ENCODE measurements around the gene AGPAT2. TPM values are rescaled to one million over a fixed set of nuclear protein-coding genes. Genes with fewer than 3 reads are reported as not detected.

The AGPAT2 gene
- total RNA-seq, 1 donor from 2014 or later, result 32.8 TPM

- Mint-ChIP-seq H3K27me3 (ENCODE audit: low read depth) (no peaks in the 10 kb centered on the region), H3K27ac (no peak overlapping the region), H3K4me3 (no peak overlapping the region), H3K9me3 (no peaks in the 10 kb centered on the region), H3K4me1 (peaks cover 29% of the 10 kb centered on the region), H3K36me3 (peaks cover 15% of the 10 kb centered on the region)
- no peak for TF ChIP-seq CTCF (IDR thresholded peaks at IDR 0.05; ENCODE audit: unreplicated experiment)
- DNase-seq (ENCODE audit: low spot score in 2 of 2, unreplicated experiment in 2 of 2), result no peak
Observed at GRCh38 chr9:136722969-136723356, 35.7 kb upstream of the AGPAT2 start.

GRCh38 chr9:136722093-136722968 lies 35.1 kb upstream of the AGPAT2 start:
- no peak for DNase-seq (ENCODE audit: low spot score in 2 of 2, unreplicated experiment in 2 of 2)

GRCh38 chr9:136721339-136722092 lies 34.3 kb upstream of the AGPAT2 start:
- no peaks in the 10 kb centered on the region for H3K9me3 Mint-ChIP-seq
- peaks cover 18% of the 10 kb centered on the region for H3K4me1 Mint-ChIP-seq
- no peak for DNase-seq (ENCODE audit: low spot score in 2 of 2, unreplicated experiment in 2 of 2)
- no peak overlapping the region for H3K4me3 Mint-ChIP-seq
- TF ChIP-seq CTCF (IDR thresholded peaks at IDR 0.05; ENCODE audit: unreplicated experiment), result no peak
- H3K27ac Mint-ChIP-seq, result no peak overlapping the region
- H3K27me3 Mint-ChIP-seq (ENCODE audit: low read depth), result no peaks in the 10 kb centered on the region
- peaks cover 16% of the 10 kb centered on the region for H3K36me3 Mint-ChIP-seq

More at GRCh38 chr9:136722093-136722968, 35.1 kb upstream of the AGPAT2 start:
- Mint-ChIP-seq H3K27ac (no peak overlapping the region), H3K9me3 (no peaks in the 10 kb centered on the region), H3K36me3 (peaks cover 15% of the 10 kb centered on the region), H3K4me3 (no peak overlapping the region), H3K27me3 (ENCODE audit: low read depth) (no peaks in the 10 kb centered on the region), H3K4me1 (peaks cover 26% of the 10 kb centered on the region)
- TF ChIP-seq CTCF (IDR thresholded peaks at IDR 0.05; ENCODE audit: unreplicated experiment), result no peak

- H3K27me3 Mint-ChIP-seq (ENCODE audit: low read depth), result no peaks in the 10 kb centered on the region
- no peak overlapping the region for H3K4me3 Mint-ChIP-seq
- peaks cover 13% of the 10 kb centered on the region for H3K36me3 Mint-ChIP-seq
- no peak for DNase-seq (ENCODE audit: low spot score in 2 of 2, unreplicated experiment in 2 of 2)
- no peak for TF ChIP-seq CTCF (IDR thresholded peaks at IDR 0.05; ENCODE audit: unreplicated experiment)
- H3K4me1 Mint-ChIP-seq, result peaks cover 12% of the 10 kb centered on the region
- H3K9me3 Mint-ChIP-seq, result no peaks in the 10 kb centered on the region
- H3K27ac Mint-ChIP-seq, result no peak overlapping the region
Observed at GRCh38 chr9:136720898-136721338, 33.7 kb upstream of the AGPAT2 start.

- Mint-ChIP-seq H3K27me3 (ENCODE audit: low read depth) (no peaks in the 10 kb centered on the region), H3K4me3 (no peak overlapping the region), H3K36me3 (peaks cover 15% of the 10 kb centered on the region), H3K27ac (peak overlapping the region; percentile 50), H3K9me3 (no peaks in the 10 kb centered on the region), H3K4me1 (peaks cover 7% of the 10 kb centered on the region)
- no peak for TF ChIP-seq CTCF (IDR thresholded peaks at IDR 0.05; ENCODE audit: unreplicated experiment)
- DNase-seq (ENCODE audit: low spot score in 2 of 2, unreplicated experiment in 2 of 2), result no peak
Observed at GRCh38 chr9:136720251-136720897, 33.1 kb upstream of the AGPAT2 start.
